Transverse colon (tissue), 4 donors: ENCODE data around the gene HNF1B.

Experiments
- CTCF ChIP-seq, 5 experiments: fragments of 200-600 bp in 3 of 5; fragments of 450-650 bp in 2 of 5; sonication (generic) in 3 of 5; IDR thresholded peaks; 1 replicate in 2 of 5; 2 replicates in 3 of 5; pipeline ENCODE4 v1.5.1; 2016 to 2017; ENCODE audit warnings: antibody characterized with exemption in 5 of 5, inconsistent platforms in 3 of 5, mild to moderate bottlenecking in 2 of 5, moderate library complexity in 1 of 5
- POLR2A ChIP-seq: fragments of 450-650 bp; IDR thresholded peaks from one replicate; pipeline ENCODE4 v1.6.1; 2016; ENCODE audit warnings: antibody characterized with exemption, mild to moderate bottlenecking, moderate library complexity
- POLR2AphosphoS5 ChIP-seq, 3 donors: sonication (generic); formaldehyde crosslinking; IDR thresholded peaks; one replicate each; pipeline ENCODE4 v1.6.1; 2016; ENCODE audit warnings: antibody characterized with exemption in 3 of 3

- TF ChIP-seq POLR2A (no peak), CTCF (IDR thresholded peaks at IDR 0.05) (no peak), POLR2AphosphoS5 (IDR thresholded peaks at IDR 0.05) (no peak)
Measured at GRCh38 chr17:37756051-37756450, 11.2 kb upstream of the HNF1B start.
